Measurements from ENCODE around the gene GPAT2. TPM values are rescaled to one million over a fixed set of nuclear protein-coding genes. Genes with fewer than 3 reads are reported as not detected.
"Not testable (repeated sequence)": the region's sequence is repeated elsewhere in the genome, so short reads cannot be mapped to it uniquely, and the experiment has no call there.

GPAT2 gene
- total RNA-seq, 1 donor from 2014 or later: not detected

GRCh38 chr2:96049049-96049916, 14.6 kb upstream of the GPAT2 start:
- H3F3A ChIP-seq (ENCODE audit: low read depth); H3K27ac Mint-ChIP-seq; H3K4me3 ChIP-seq; H4K20me1 ChIP-seq (ENCODE audit: low read depth); H3K27ac ChIP-seq; H3K4me2 ChIP-seq; H2AFZ ChIP-seq (replicated peaks); H3K79me2 ChIP-seq (ENCODE audit: low read depth); DNase-seq (ENCODE audit: low spot score); H3K36me3 ChIP-seq; H3K4me3 Mint-ChIP-seq; H3K9me3 ChIP-seq (ENCODE audit: low read depth); H3K27me3 ChIP-seq; H3K36me3 Mint-ChIP-seq; H3K9me3 Mint-ChIP-seq; H3K9ac ChIP-seq; H3K4me1 ChIP-seq; H3K27me3 Mint-ChIP-seq (ENCODE audit: insufficient read depth, low read depth); H3K4me1 Mint-ChIP-seq: not testable (repeated sequence)
- TF ChIP-seq CTCF (IDR thresholded peaks at IDR 0.05): peak; percentile 17

DNA sequence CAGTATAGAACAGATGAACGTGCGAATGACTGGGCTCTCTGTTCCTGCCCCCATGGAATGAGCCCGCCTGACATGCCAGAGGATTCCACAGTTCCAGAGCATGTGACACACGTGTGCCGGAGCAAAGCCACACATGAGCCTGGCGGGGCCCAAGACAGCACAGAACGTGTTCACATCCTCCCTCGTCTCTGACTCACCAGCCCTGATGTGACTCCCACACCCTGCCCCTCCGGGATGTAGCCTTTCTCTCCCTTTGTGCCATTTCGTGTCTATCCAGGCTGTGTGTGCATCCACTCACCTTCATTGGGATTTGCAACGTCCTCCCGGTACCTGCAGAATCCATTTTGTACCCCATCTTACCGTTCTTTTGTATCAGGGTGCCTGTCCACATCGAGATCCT, 838 bp upstream of the GPAT2 start:
- not testable (repeated sequence) for H3K27me3 ChIP-seq; H3K36me3 Mint-ChIP-seq; H3K79me2 ChIP-seq (ENCODE audit: low read depth); H3K9me3 ChIP-seq (ENCODE audit: low read depth); H3K9ac ChIP-seq; H3K27ac ChIP-seq; H3K4me1 Mint-ChIP-seq; H3K4me1 ChIP-seq; H3K4me2 ChIP-seq; H3K4me3 ChIP-seq; H3K9me3 Mint-ChIP-seq; H3K4me3 Mint-ChIP-seq; H3K27ac Mint-ChIP-seq; H3K36me3 ChIP-seq; H2AFZ ChIP-seq (replicated peaks); H3F3A ChIP-seq (ENCODE audit: low read depth); H3K27me3 Mint-ChIP-seq (ENCODE audit: insufficient read depth, low read depth); DNase-seq (ENCODE audit: low spot score); H4K20me1 ChIP-seq (ENCODE audit: low read depth)

GRCh38 chr2:96033997-96034396, 719 bp downstream of the GPAT2 start:
- not testable (repeated sequence) for H3K27me3 Mint-ChIP-seq (ENCODE audit: insufficient read depth, low read depth); H3K9me3 ChIP-seq (ENCODE audit: low read depth); H2AFZ ChIP-seq (replicated peaks); H3K4me3 ChIP-seq; H3K4me1 ChIP-seq; H3K9me3 Mint-ChIP-seq; H3K36me3 Mint-ChIP-seq; H3K36me3 ChIP-seq; H3K27ac ChIP-seq; H4K20me1 ChIP-seq (ENCODE audit: low read depth); H3F3A ChIP-seq (ENCODE audit: low read depth); H3K9ac ChIP-seq; H3K27me3 ChIP-seq; H3K4me2 ChIP-seq; H3K79me2 ChIP-seq (ENCODE audit: low read depth); H3K4me3 Mint-ChIP-seq; DNase-seq (ENCODE audit: low spot score); H3K27ac Mint-ChIP-seq; H3K4me1 Mint-ChIP-seq

DNA sequence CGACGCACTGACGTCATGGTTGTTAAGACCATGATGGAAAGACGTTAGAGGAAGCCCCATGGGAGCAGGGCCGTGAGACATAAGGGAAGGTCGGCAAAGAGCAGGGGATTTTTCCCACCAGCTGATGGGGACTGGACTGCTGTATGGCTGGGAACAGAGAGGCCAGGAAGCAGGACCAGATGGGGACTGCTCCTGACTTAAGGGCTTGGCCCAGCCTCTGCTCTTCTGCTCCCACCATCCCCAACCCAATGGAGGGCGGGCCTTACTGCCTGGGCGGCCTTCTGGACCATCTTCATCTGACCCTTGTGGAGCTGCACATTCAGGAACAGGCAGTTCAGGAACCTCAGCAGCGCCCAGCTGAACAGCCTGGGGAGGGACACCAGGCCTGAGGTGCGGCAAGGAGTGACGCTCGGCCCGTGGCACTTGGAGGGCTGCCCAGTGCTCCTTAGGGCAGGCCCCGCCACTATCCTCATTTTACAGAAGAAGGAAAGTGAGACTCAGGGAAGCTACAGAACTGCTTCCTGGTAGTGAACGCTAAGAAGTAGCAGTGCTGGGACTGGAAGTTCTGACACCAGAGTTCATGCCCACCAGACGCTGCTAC, 6.9 kb downstream of the GPAT2 start:
- H3K27me3 ChIP-seq; H3K4me2 ChIP-seq; H3K27ac Mint-ChIP-seq; H3K4me1 ChIP-seq; H3K9me3 ChIP-seq (ENCODE audit: low read depth); H3K4me3 Mint-ChIP-seq; H4K20me1 ChIP-seq (ENCODE audit: low read depth); DNase-seq (ENCODE audit: low spot score); H2AFZ ChIP-seq (replicated peaks); H3K4me1 Mint-ChIP-seq; H3F3A ChIP-seq (ENCODE audit: low read depth); H3K4me3 ChIP-seq; H3K9ac ChIP-seq; H3K9me3 Mint-ChIP-seq; H3K36me3 Mint-ChIP-seq; H3K27me3 Mint-ChIP-seq (ENCODE audit: insufficient read depth, low read depth); H3K27ac ChIP-seq; H3K79me2 ChIP-seq (ENCODE audit: low read depth); H3K36me3 ChIP-seq: not testable (repeated sequence)

DNA sequence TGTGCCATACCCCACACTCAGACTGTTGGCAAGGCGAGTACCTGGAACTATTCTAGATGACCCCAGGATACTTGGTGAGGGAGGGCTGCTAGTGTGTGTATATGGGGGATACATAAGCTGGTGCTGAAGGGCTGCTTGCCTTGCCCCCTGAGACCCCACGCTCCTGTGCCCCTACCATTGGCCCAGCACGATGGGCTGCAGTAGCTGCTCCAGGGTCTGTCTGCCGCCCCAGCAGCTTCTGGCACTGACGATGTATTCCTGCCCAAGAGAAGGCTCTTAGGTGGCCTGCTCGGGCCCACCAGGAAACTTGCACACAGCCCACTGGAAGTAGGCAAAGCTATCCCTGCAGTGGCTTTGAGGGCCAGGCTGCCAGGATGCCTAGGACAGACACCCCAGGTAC, 9.0 kb downstream of the GPAT2 start:
- H3K9me3 ChIP-seq (ENCODE audit: low read depth); H2AFZ ChIP-seq (replicated peaks); H3K27me3 Mint-ChIP-seq (ENCODE audit: insufficient read depth, low read depth); H3K27ac Mint-ChIP-seq; H3K4me2 ChIP-seq; H3K4me1 Mint-ChIP-seq; H3K79me2 ChIP-seq (ENCODE audit: low read depth); H4K20me1 ChIP-seq (ENCODE audit: low read depth); H3K27ac ChIP-seq; H3K4me3 Mint-ChIP-seq; H3K4me1 ChIP-seq; H3K36me3 ChIP-seq; H3F3A ChIP-seq (ENCODE audit: low read depth); H3K36me3 Mint-ChIP-seq; H3K9ac ChIP-seq; H3K9me3 Mint-ChIP-seq; H3K4me3 ChIP-seq; DNase-seq (ENCODE audit: low spot score); H3K27me3 ChIP-seq: not testable (repeated sequence)
